Osteocyte (in vitro differentiated cells): ENCODE data around the gene ASCL1. TPM values are rescaled to one million over a fixed set of nuclear protein-coding genes. Genes with fewer than 3 reads are reported as not detected.

ENCODE experiments used
- DNase-seq: peaks from one replicate; pipeline ENCODE4 v3.0.0; 2021; ENCODE audit warnings: mixed read lengths; ENCODE audit not compliant: unreplicated experiment; ENCODE audit errors: extremely low spot score
- H3K27ac Mint-ChIP-seq: one replicate; pipeline ENCODE4 v1.8.0; 2021; ENCODE audit warnings: mild to moderate bottlenecking, mixed read lengths; ENCODE audit not compliant: unreplicated experiment
- H3K27me3 Mint-ChIP-seq: one replicate; pipeline ENCODE4 v1.8.0; 2021; ENCODE audit warnings: mixed read lengths; ENCODE audit not compliant: unreplicated experiment
- H3K36me3 Mint-ChIP-seq: one replicate; pipeline ENCODE4 v1.8.0; 2021; ENCODE audit warnings: mixed read lengths; ENCODE audit not compliant: unreplicated experiment
- H3K4me1 Mint-ChIP-seq: one replicate; pipeline ENCODE4 v1.8.0; 2021; ENCODE audit warnings: mixed read lengths; ENCODE audit not compliant: unreplicated experiment
- H3K4me3 Mint-ChIP-seq: one replicate; pipeline ENCODE4 v1.8.0; 2021; ENCODE audit warnings: mild to moderate bottlenecking, moderate library complexity, mixed read lengths; ENCODE audit not compliant: unreplicated experiment
- H3K9me3 Mint-ChIP-seq: one replicate; pipeline ENCODE4 v1.8.0; 2021; ENCODE audit warnings: mixed read lengths; ENCODE audit not compliant: unreplicated experiment
- total RNA-seq: library from RNA; stranded (reverse); gene quantifications from 2 replicates; pipeline ENCODE4 v1.2.1, GENCODE V29; 2021
- TF ChIP-seq, protein P1 (sequence below): fragments of 200-600 bp; sonication (generic); IDR thresholded peaks from 2 replicates; pipeline ENCODE4 v1.5.0; 2021; ENCODE audit warnings: antibody characterized with exemption, mild to moderate bottlenecking, moderate library complexity

Gene ASCL1
- total RNA-seq, 1 donor from 2014 or later: not detected

DNA sequence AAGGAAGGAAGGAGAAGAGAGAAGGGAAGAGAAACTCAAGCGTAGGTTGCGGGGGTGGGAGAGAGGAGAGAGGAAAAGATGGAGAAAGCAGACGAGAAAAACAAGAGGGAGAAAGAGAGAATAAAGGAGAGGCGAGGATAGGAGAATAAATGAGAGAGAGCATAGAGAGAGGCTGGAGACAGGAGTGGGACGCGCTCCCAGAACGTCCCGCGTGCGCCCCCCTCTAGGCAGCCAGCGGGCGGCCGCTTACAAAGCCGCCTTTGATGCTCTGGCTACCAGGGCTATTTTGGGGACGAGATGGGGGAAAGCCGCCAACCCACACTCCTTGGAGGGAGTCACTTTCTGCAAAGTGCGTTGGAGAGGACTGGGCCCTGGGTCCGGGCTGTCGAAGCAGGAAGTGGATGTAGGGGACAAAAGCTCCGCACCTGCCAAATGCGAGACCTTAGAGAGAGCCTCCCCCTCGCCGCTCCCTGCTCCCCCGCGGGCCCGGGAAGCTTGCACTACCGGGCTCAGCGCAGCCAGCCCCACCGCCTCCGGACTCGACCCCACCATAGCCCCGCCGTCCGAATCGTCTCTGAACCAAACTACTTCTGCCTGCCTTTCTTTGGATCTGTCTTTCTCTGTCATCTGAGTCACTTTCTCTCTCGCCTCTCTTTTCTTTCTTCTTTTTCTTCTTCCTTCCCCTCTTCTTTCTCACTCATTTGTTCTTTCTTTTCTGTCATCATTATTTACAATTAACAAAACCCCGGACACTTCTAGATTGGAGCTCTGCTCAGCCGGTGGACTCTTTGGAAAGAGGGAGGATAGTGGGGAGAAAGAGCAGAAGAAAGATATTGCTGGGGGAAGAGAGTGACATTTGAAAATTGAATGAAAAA, 8.0 kb downstream of the ASCL1 start:
- no peaks in the 10 kb centered on the region for H3K36me3 Mint-ChIP-seq
- H3K27ac Mint-ChIP-seq: no peak overlapping the region
- H3K4me3 Mint-ChIP-seq: no peak overlapping the region
- DNase-seq: no peak
- TF ChIP-seq, protein P1, sequence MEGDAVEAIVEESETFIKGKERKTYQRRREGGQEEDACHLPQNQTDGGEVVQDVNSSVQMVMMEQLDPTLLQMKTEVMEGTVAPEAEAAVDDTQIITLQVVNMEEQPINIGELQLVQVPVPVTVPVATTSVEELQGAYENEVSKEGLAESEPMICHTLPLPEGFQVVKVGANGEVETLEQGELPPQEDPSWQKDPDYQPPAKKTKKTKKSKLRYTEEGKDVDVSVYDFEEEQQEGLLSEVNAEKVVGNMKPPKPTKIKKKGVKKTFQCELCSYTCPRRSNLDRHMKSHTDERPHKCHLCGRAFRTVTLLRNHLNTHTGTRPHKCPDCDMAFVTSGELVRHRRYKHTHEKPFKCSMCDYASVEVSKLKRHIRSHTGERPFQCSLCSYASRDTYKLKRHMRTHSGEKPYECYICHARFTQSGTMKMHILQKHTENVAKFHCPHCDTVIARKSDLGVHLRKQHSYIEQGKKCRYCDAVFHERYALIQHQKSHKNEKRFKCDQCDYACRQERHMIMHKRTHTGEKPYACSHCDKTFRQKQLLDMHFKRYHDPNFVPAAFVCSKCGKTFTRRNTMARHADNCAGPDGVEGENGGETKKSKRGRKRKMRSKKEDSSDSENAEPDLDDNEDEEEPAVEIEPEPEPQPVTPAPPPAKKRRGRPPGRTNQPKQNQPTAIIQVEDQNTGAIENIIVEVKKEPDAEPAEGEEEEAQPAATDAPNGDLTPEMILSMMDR: no peak
- peaks cover 7% of the 10 kb centered on the region for H3K4me1 Mint-ChIP-seq
- H3K9me3 Mint-ChIP-seq: no peaks in the 10 kb centered on the region
- H3K27me3 Mint-ChIP-seq: peaks cover 76% of the 10 kb centered on the region

- DNase-seq: no peak
- H3K36me3 Mint-ChIP-seq: no peaks in the 10 kb centered on the region
- peaks cover 72% of the 10 kb centered on the region for H3K27me3 Mint-ChIP-seq
- no peak overlapping the region for H3K4me3 Mint-ChIP-seq
- H3K4me1 Mint-ChIP-seq: peaks cover 7% of the 10 kb centered on the region
- TF ChIP-seq, protein P1: no peak
- no peaks in the 10 kb centered on the region for H3K9me3 Mint-ChIP-seq
- H3K27ac Mint-ChIP-seq: no peak overlapping the region
Measured at GRCh38 chr12:102966200-102966863, 8.9 kb downstream of the ASCL1 start.

- H3K27ac Mint-ChIP-seq: no peak overlapping the region
- H3K4me3 Mint-ChIP-seq: no peak overlapping the region
- H3K36me3 Mint-ChIP-seq: no peaks in the 10 kb centered on the region
- TF ChIP-seq, protein P1: no peak
- peaks cover 29% of the 10 kb centered on the region for H3K27me3 Mint-ChIP-seq
- no peaks in the 10 kb centered on the region for H3K4me1 Mint-ChIP-seq
- H3K9me3 Mint-ChIP-seq: no peaks in the 10 kb centered on the region
- DNase-seq: no peak
Measured at GRCh38 chr12:102970780-102971179, 13.3 kb downstream of the ASCL1 start.

GRCh38 chr12:102971227-102971626, 13.8 kb downstream of the ASCL1 start:
- Mint-ChIP-seq H3K4me1 (no peaks in the 10 kb centered on the region), H3K36me3 (no peaks in the 10 kb centered on the region), H3K27ac (no peak overlapping the region), H3K9me3 (no peaks in the 10 kb centered on the region), H3K4me3 (no peak overlapping the region), H3K27me3 (peaks cover 26% of the 10 kb centered on the region)
- no peak for DNase-seq
- TF ChIP-seq, protein P1: no peak

GRCh38 chr12:102973583-102973982, 16.1 kb downstream of the ASCL1 start:
- no peak overlapping the region for H3K27ac Mint-ChIP-seq
- H3K36me3 Mint-ChIP-seq: no peaks in the 10 kb centered on the region
- DNase-seq: no peak
- H3K4me1 Mint-ChIP-seq: no peaks in the 10 kb centered on the region
- peaks cover 8% of the 10 kb centered on the region for H3K27me3 Mint-ChIP-seq
- H3K9me3 Mint-ChIP-seq: no peaks in the 10 kb centered on the region
- no peak overlapping the region for H3K4me3 Mint-ChIP-seq
- TF ChIP-seq, protein P1: no peak
